Right lobe of liver (tissue), 4 donors: ENCODE data around the gene LANCL3.

Experiments used
- POLR2A ChIP-seq: fragments of 450-650 bp; IDR thresholded peaks from one replicate; pipeline ENCODE4 v1.6.1; 2017; ENCODE audit warnings: antibody characterized with exemption, mild to moderate bottlenecking
- TF ChIP-seq, protein P1 (sequence below), 4 donors: fragments of 200-600 bp in 3 of 4; fragments of 450-650 bp in 1 of 4; IDR thresholded peaks; one replicate each; pipeline versions ENCODE4 v1.5.1 to v1.8.0; 2016 to 2022; ENCODE audit warnings: antibody characterized with exemption in 4 of 4, mild to moderate bottlenecking in 2 of 4
- donor health status: DM: no; HTN: no; CAD: no.
- donor health status: DM: no; HTN: no; CAD: no.
- donor health status: DM: no; HTN: yes; CAD: no.

DNA sequence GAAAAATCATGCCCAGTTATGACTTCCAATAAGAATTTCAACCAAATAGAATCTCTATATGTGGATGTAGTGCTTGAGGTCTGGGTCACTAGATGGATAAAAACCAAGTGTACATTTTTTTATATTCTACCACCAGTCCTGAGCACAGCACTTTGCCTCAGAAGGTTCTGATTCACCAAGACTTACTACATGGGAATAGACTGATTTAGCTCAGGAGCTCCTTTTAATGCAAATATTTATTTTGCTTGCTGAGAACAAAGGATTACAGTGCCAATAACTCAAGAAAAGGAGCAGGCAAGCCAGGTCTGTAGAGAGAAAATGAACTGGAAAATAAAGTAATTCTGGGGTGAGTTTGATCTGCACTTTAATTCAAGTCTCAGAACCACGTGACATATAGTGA, 107.8 kb downstream of the LANCL3 start:
- TF ChIP-seq, protein P1, sequence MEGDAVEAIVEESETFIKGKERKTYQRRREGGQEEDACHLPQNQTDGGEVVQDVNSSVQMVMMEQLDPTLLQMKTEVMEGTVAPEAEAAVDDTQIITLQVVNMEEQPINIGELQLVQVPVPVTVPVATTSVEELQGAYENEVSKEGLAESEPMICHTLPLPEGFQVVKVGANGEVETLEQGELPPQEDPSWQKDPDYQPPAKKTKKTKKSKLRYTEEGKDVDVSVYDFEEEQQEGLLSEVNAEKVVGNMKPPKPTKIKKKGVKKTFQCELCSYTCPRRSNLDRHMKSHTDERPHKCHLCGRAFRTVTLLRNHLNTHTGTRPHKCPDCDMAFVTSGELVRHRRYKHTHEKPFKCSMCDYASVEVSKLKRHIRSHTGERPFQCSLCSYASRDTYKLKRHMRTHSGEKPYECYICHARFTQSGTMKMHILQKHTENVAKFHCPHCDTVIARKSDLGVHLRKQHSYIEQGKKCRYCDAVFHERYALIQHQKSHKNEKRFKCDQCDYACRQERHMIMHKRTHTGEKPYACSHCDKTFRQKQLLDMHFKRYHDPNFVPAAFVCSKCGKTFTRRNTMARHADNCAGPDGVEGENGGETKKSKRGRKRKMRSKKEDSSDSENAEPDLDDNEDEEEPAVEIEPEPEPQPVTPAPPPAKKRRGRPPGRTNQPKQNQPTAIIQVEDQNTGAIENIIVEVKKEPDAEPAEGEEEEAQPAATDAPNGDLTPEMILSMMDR (IDR thresholded peaks at IDR 0.05) = no peak
- TF ChIP-seq POLR2A = no peak
